Measurements from ENCODE around the gene PDSS2.

PDSS2 gene

DNA sequence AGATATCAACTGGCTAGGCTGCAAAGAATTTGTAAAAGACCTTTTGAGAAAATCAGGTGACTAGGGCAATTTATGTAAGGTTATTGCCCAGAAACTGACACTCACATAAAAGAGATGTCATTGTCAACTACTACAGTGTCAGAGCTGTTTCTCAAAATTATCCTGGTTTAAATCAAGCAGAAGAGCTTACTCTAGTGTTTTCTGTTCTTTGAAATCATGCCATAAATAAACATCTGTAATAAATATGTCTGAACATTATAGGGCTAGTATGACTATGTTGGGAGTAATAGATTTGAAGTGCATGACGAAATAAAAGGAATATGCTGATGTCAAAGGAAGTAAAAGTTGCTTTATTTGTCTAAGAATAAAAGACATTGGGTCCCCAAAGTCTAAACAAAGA is 11.0 kb upstream of the PDSS2 start:
- DNase-seq (ENCODE audit: extremely low read depth, low read depth) = no peak
- no peak overlapping the region for H3K4me3 ChIP-seq (replicated peaks; ENCODE audit: low read depth, low read length)
- TF ChIP-seq, protein P1, sequence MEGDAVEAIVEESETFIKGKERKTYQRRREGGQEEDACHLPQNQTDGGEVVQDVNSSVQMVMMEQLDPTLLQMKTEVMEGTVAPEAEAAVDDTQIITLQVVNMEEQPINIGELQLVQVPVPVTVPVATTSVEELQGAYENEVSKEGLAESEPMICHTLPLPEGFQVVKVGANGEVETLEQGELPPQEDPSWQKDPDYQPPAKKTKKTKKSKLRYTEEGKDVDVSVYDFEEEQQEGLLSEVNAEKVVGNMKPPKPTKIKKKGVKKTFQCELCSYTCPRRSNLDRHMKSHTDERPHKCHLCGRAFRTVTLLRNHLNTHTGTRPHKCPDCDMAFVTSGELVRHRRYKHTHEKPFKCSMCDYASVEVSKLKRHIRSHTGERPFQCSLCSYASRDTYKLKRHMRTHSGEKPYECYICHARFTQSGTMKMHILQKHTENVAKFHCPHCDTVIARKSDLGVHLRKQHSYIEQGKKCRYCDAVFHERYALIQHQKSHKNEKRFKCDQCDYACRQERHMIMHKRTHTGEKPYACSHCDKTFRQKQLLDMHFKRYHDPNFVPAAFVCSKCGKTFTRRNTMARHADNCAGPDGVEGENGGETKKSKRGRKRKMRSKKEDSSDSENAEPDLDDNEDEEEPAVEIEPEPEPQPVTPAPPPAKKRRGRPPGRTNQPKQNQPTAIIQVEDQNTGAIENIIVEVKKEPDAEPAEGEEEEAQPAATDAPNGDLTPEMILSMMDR (IDR thresholded peaks at IDR 0.05; ENCODE audit: low read depth, low read length, missing control alignments) = no peak

DNA sequence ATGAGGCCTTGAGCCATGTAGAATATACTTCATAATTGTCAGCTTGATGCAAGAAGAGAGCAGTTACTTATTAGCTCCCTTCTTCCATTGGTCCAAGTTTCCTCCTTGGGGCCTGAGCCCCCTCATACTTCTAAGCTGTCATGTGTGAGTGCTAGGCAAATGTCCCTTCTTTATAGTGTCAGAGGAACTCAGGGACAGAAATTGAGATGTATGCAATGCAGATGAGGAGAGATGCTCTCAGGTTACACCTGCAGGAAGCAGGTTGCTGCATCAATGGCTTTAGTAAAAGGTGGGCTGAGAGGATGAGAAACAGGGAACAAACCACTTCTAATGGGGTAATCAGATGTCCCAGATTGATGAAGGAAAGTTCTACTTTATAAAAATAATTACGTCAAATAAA is 6.7 kb upstream of the PDSS2 start:
- DNase-seq (ENCODE audit: extremely low read depth, low read depth) = no peak
- H3K4me3 ChIP-seq (replicated peaks; ENCODE audit: low read depth, low read length) = no peak overlapping the region
- TF ChIP-seq, protein P1 (IDR thresholded peaks at IDR 0.05; ENCODE audit: low read depth, low read length, missing control alignments) = no peak

DNA sequence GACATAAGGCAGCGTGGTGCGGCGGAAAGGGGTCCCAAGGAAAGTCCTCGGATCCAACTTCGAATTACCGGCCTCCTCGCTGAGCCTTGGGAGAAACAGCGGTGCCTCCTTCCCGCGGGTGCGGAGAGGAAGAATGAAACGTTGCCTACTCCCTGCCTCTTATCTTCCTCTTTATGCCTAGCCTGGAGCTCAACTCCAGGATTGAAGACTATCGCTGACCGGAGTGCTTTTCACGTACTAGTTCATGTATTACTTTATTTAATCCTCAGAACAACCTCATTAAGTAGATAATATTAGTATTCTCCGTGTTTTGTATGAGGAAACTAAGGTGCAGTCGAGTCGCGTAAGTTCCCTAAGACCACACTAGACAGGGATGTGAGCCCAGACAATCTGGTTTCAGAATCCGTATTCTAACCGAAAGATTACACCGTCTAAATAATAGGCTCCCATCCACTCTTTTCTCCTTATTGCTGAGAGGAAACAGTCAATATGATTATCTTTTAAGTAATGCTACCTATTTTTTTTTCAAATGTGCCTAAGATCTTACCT is 793 bp upstream of the PDSS2 start:
- TF ChIP-seq, protein P1 (IDR thresholded peaks at IDR 0.05; ENCODE audit: low read depth, low read length, missing control alignments) = no peak
- peak overlapping the region; percentile 92 for H3K4me3 ChIP-seq (replicated peaks; ENCODE audit: low read depth, low read length)
- no peak for DNase-seq (ENCODE audit: extremely low read depth, low read depth)

DNA sequence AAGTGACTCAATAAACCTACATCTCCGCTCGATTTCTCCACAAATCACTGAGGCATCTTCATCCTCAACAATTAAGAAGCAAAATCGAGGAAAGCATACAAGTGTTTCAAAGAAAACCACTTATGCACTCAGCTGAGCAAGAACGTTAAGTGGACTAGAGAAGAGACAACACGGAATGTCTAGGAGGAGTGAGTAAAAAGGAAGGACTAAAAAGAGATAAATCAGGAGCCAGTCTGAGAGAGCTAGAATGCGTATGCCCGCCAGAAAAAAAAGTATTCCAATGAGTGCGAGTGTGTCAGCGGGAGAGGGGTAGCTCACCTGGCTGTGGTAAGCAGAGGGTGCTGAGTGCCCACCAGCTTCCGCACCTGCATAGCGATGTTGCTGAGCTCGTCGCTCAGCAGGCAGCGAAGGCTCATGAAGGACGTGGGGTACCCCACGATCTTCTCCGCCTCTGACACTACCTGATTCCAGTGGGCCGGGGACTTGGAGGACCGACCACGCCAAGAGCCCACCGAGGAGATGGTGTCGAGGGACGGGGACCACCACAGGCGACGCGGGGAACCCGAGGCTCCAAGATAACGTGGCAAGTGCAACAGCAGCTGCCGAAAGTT is 587 bp downstream of the PDSS2 start:
- TF ChIP-seq, protein P1 (IDR thresholded peaks at IDR 0.05; ENCODE audit: low read depth, low read length, missing control alignments) = no peak
- peak overlapping the region; percentile 92 for H3K4me3 ChIP-seq (replicated peaks; ENCODE audit: low read depth, low read length)
- no peak for DNase-seq (ENCODE audit: extremely low read depth, low read depth)

DNA sequence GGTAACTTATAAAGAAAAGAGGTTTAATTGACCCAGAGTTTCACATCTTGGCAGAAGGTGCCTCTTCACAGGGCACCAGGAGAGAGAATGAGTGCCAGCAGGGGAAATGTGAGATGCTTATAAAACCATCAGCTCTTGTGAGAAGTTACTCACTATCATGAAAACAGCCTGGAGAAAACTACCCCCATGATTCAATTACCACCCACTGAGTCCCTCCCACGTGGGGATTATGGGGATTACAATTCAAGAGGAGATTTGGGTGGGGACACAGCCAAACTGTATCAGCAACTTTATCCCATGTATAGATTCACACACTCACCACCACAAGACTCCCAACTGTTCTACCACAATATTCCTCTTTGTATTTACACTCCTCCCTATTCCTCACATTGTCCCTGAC is 10.6 kb downstream of the PDSS2 start:
- no peak for DNase-seq (ENCODE audit: extremely low read depth, low read depth)
- TF ChIP-seq, protein P1 (IDR thresholded peaks at IDR 0.05; ENCODE audit: low read depth, low read length, missing control alignments) = no peak
- no peak overlapping the region for H3K4me3 ChIP-seq (replicated peaks; ENCODE audit: low read depth, low read length)

DNA sequence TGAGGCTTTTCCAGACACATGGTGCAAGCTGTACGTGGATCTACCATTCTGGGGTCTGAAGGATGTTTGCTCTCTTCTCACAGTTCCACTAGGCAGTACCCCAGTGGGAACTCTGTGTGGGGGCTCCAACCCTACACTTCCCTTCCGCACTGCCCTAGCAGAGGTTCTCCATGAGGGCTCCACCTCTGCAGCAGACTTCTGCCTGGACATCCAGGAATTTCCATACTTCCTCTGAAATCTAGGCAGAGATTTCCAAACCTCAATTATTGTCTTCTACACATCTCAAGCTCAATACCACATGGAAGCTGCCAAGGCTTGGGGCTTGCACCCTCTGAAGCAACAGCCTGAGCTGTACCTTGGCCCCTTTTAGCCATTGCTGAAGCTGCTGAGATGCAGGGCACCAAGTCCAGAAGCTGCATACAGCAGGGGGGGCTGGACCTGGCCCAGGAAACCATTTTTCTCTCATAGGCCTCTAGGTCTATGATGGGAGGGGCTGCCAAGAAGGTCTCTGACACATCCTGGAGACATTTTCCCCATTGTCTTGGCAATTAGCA is 11.6 kb downstream of the PDSS2 start:
- no peak overlapping the region for H3K4me3 ChIP-seq (replicated peaks; ENCODE audit: low read depth, low read length)
- DNase-seq (ENCODE audit: extremely low read depth, low read depth) = no peak
- TF ChIP-seq, protein P1 (IDR thresholded peaks at IDR 0.05; ENCODE audit: low read depth, low read length, missing control alignments) = no peak
